ENCODE data around the gene PLPPR4. TPM values are rescaled to one million over a fixed set of nuclear protein-coding genes. Genes with fewer than 3 reads are reported as not detected.

Gene PLPPR4
- total RNA-seq, 1 experiment from 2014 or later = 0.42 TPM

- BruUV-seq (replicated peaks) = no TSS peak
- no peak for ATAC-seq
- H3K4me2 ChIP-seq (ENCODE audit: low read length) = no peak overlapping the region
- H3K79me2 ChIP-seq (ENCODE audit: insufficient read depth, low read length) = no peaks in the 10 kb centered on the region
- no peaks in the 10 kb centered on the region for H3K4me1 ChIP-seq (ENCODE audit: control insufficient read depth in 1 of 2, insufficient read depth in 2 of 2, low read length in 2 of 2)
- no peaks in the 10 kb centered on the region for H3K27me3 ChIP-seq (ENCODE audit: insufficient read depth, low read length)
- POLR2A ChIA-PET = no interaction called here
- CTCF ChIA-PET = interaction anchor here (1.5 kb wide), 1 partner anchor 147 kb away, joined by 4 read pairs; no protein-coding TSS in a partner anchor
- TF ChIP-seq EGR1 (IDR thresholded peaks at IDR 0.05; ENCODE audit: low read depth) (no peak), MAX (IDR thresholded peaks at IDR 0.05) (no peak), POLR2A (IDR thresholded peaks at IDR 0.05; ENCODE audit: borderline replicate concordance, extremely low read depth, insufficient read depth, insufficient read length) (no peak), FOSL1 (IDR thresholded peaks at IDR 0.05; ENCODE audit: low read depth) (no peak), RAD21 (IDR thresholded peaks at IDR 0.05; ENCODE audit: low read depth) (no peak), CEBPB (IDR thresholded peaks at IDR 0.05; ENCODE audit: low read depth) (no peak), ZFX (IDR thresholded peaks at IDR 0.05) (no peak), SP1 (IDR thresholded peaks at IDR 0.05; ENCODE audit: low read depth) (no peak), TCF7L2 (IDR thresholded peaks at IDR 0.05; ENCODE audit: borderline replicate concordance, extremely low read depth, insufficient read depth, insufficient read length) (no peak), SIN3A (IDR thresholded peaks at IDR 0.05; ENCODE audit: low read depth) (no peak), JUND (IDR thresholded peaks at IDR 0.05) (no peak), ATF3 (IDR thresholded peaks at IDR 0.05) (no peak)
- intact Hi-C loops (cut with micrococcal nuclease) = no loop called here
- no peaks in the 10 kb centered on the region for H3K36me3 ChIP-seq (ENCODE audit: control insufficient read depth in 1 of 2, insufficient read depth in 2 of 2, low read length in 2 of 2)
- no peaks in the 10 kb centered on the region for H3K9me3 ChIP-seq (ENCODE audit: control insufficient read depth in 1 of 2, insufficient read depth in 1 of 2, low read depth in 1 of 2, low read length in 2 of 2)
- no peak overlapping the region for H3K9ac ChIP-seq (ENCODE audit: low read length)
- no peak overlapping the region for H3K4me3 ChIP-seq (replicated peaks in 1 of 2; ENCODE audit: low read depth in 1 of 2, low read length in 2 of 2)
- H3K9me2 ChIP-seq (ENCODE audit: insufficient read depth) = no peaks in the 10 kb centered on the region
- no peak for DNase-seq (ENCODE audit: low read depth, low spot score)
- RAD21 ChIA-PET (ENCODE audit: low non-redundant PET in 1 of 2, low total read pairs in 2 of 2, uncharacterized antibody in 2 of 2, unreplicated experiment in 2 of 2) = no interaction called here
- no peak overlapping the region for H2AFZ ChIP-seq (ENCODE audit: low read depth, low read length, poor library complexity, severe bottlenecking)
- H3K27ac ChIP-seq (ENCODE audit: low read depth, low read length) = no peak overlapping the region
- no peaks in the 10 kb centered on the region for H4K20me1 ChIP-seq (ENCODE audit: insufficient read depth)
Measured at GRCh38 chr1:99328171-99328570, 63.9 kb downstream of the PLPPR4 start.

GRCh38 chr1:99331083-99331482 lies 66.8 kb downstream of the PLPPR4 start:
- Histone ChIP-seq H3K36me3 (ENCODE audit: control insufficient read depth in 1 of 2, insufficient read depth in 2 of 2, low read length in 2 of 2) (no peaks in the 10 kb centered on the region), H4K20me1 (ENCODE audit: insufficient read depth) (no peaks in the 10 kb centered on the region), H3K4me2 (ENCODE audit: low read length) (no peak overlapping the region), H3K27ac (ENCODE audit: low read depth, low read length) (no peak overlapping the region), H3K9ac (ENCODE audit: low read length) (no peak overlapping the region), H3K27me3 (ENCODE audit: insufficient read depth, low read length) (no peaks in the 10 kb centered on the region), H3K79me2 (ENCODE audit: insufficient read depth, low read length) (no peaks in the 10 kb centered on the region), H3K9me3 (ENCODE audit: control insufficient read depth in 1 of 2, insufficient read depth in 1 of 2, low read depth in 1 of 2, low read length in 2 of 2) (no peaks in the 10 kb centered on the region), H3K4me3 (replicated peaks in 1 of 2; ENCODE audit: low read depth in 1 of 2, low read length in 2 of 2) (no peak overlapping the region), H2AFZ (ENCODE audit: low read depth, low read length, poor library complexity, severe bottlenecking) (no peak overlapping the region), H3K9me2 (ENCODE audit: insufficient read depth) (no peaks in the 10 kb centered on the region), H3K4me1 (ENCODE audit: control insufficient read depth in 1 of 2, insufficient read depth in 2 of 2, low read length in 2 of 2) (no peaks in the 10 kb centered on the region)
- ChIA-PET CTCF (no interaction called here), RAD21 (ENCODE audit: low non-redundant PET in 1 of 2, low total read pairs in 2 of 2, uncharacterized antibody in 2 of 2, unreplicated experiment in 2 of 2) (no interaction called here), POLR2A (no interaction called here)
- ATAC-seq = no peak
- intact Hi-C loops (cut with micrococcal nuclease) = no loop called here
- no TSS peak for BruUV-seq (replicated peaks)
- no peak for DNase-seq (ENCODE audit: low read depth, low spot score)
- no peak for TF ChIP-seq ZBTB33 (IDR thresholded peaks at IDR 0.05; ENCODE audit: extremely low read depth, insufficient replicate concordance, low read length)
- TF ChIP-seq ZNF274 (IDR thresholded peaks at IDR 0.05; ENCODE audit: low read depth, low read length) = no peak
- no peak for TF ChIP-seq EGR1 (IDR thresholded peaks at IDR 0.05; ENCODE audit: low read depth)
- no peak for TF ChIP-seq SRF (IDR thresholded peaks at IDR 0.05; ENCODE audit: low read depth)
- TF ChIP-seq JUND (IDR thresholded peaks at IDR 0.05) = no peak
- TF ChIP-seq ATF3 (IDR thresholded peaks at IDR 0.05) = no peak
- no peak for TF ChIP-seq ZFX (IDR thresholded peaks at IDR 0.05)
- TF ChIP-seq RAD21 (IDR thresholded peaks at IDR 0.05; ENCODE audit: low read depth) = no peak
- no peak for TF ChIP-seq ELF1 (IDR thresholded peaks at IDR 0.05; ENCODE audit: borderline replicate concordance, low read depth)
- no peak for TF ChIP-seq EZH2phosphoT487 (IDR thresholded peaks at IDR 0.05; ENCODE audit: borderline replicate concordance)
- no peak for TF ChIP-seq YY1 (IDR thresholded peaks at IDR 0.05; ENCODE audit: extremely low read depth, insufficient replicate concordance, low read depth, low read length)

Data from HCT116 (cell line).